GM19035 (cell line): ENCODE results near the gene WDR82.

Experiments used
- ATAC-seq: cut with Tn5 transposase; IDR thresholded peaks from one replicate; pipeline ENCODE4 v1.9.1; 2021; ENCODE audit not compliant: unreplicated experiment

WDR82 gene

DNA sequence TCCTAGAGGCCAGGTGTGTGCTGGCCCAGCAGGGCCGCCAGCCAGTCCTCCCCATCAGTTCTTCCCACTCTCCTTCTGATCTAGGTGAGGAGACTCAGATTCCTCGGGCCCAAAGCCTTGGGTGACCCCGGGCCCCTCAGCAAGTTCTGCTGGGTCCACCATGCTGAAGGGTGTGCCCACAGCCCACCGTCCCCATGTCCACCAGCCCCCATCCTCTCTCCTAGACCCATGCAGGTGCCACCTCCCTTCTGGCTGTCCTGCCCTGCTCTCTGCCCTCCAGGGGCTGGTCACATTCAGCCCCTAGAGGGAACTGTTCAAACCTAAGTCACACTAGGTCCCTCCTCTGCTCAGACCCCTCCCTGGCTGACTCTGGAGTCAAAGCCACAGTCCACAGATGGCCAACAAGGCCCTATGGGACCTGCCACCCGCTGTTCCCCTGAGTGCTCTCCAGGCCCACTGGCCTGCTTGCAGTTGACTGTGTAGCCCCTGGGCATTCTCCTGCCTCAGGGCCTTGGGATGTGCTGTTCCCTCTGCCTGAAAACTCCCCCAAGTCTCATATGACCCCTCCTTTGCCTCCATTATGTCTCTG is 52.1 kb downstream of the WDR82 start:
- ATAC-seq, result no peak

DNA sequence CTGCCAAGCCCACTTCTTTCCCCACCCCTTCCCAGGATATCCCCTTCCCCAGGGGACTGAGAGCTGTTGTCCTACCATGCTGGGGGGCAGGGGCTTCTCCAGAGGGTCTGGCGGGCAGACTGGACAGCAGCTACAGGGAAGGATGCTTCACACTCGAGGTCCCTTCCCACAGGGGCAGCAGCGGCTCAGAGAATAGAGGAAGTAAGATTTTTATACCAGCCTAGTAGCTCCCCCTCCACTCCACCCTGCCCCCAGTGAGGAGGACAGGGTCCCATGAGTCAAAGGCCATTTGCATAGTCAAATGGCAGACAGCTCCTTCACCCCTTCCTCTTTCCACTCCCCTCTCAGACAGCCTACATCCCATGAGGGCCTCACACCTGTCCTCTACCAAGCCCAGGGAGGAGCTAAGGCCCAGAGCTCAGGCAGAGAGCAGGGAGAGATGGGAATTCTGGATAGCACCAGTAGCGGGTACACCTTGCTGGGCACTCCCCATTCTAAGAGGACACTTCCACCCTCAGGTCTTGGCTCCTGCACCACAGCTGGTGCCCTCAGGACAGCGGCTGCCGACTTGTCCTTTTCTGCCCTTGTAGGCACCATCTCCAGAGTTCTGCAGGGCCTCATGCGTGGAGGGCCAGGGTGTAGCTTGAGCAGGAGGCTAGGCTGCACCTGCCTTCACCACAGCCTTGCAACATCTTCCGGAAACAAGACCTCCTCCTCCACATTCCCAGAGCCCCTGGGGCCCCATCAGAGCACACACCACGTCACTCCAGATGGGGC is 52.8 kb downstream of the WDR82 start, which contains the start of gene TLR9:
Gene TLR9 (minus strand): TSS at position 194 of the 777 bp plus-strand sequence. CDS start 116 bp downstream, at position 78.
- ATAC-seq, result peak; percentile 82

DNA sequence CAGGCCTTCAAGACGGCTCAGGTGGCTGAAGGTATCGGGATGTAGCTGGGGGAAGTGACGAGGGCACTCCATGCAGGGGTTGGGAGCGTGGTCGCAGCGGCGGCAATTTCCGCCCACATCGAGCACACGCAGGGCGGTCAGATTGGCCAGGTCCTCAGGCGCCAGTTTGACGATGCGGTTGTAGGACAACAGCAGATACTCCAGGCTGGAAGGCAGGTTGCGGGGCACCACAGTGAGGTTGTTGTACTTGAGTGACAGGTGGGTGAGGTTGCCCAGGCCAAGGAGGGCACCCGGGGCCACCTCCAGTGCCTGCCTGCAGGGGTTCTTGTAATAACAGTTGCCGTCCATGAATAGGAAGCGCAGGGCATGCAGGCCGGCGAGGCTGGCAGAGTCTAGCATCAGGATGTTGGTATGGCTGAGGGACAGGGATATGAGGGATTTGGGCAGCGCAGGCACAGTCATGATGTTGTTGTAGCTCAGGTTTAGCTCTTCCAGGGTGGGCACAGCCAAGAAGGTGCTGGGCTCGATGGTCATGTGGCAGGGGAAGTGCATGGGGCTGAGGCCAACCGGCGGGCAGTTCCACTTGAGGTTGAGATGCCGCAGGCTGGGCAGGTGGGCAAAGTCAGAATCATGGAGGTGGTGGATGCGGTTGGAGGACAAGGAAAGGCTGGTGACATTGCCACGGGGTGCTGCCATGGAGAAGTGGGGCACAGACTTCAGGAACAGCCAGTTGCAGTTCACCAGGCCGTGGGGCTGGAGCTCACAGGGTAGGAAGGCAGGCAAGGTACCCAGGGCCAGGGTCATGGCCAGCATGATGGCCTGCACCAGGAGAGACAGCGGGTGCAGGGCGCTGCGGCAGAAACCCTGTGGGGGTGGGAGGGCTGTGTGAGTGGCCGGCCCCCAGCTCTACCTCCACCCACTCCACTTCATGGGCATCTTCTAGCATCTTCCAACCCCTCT is 54.7 kb downstream of the WDR82 start:
- no peak for ATAC-seq

DNA sequence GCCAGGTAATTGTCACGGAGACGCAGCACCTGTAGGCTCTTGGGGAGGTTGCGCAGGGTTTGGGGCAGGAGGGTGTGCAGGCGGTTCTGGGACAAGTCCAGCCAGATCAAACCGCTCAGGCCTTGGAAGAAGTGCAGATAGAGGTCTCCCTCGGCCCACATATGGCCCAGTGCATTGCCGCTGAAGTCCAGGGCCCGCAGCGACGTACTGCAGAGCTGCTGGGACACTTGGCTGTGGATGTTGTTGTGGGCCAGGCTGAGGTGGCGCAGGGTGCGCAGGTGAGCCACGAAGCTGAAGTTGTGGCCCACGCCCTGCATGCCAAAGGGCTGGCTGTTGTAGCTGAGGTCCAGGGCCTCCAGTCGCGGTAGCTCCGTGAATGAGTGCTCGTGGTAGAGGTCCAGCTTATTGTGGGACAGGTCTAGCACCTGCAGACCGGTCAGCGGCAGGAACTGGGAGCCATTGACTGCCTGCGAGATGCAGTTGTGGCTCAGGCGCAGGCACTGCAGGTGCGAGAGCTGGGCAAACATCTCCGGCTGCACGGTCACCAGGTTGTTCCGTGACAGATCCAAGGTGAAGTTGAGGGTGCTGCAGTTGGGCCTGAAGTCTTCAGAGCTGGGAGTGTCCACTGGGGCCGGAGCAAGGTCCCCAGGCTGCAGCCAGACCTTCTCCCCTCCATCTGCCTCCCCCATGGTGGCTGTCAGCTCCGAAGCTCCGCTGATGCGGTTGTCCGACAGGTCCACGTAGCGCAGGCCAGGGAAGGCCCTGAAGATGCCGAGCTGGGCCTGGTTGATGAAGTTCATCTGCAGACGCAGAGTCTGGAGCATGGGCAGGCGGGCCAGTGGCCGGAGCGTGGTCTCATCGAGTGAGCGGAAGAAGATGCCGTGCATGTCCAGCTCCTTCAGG is 55.9 kb downstream of the WDR82 start:
- ATAC-seq, result no peak

DNA sequence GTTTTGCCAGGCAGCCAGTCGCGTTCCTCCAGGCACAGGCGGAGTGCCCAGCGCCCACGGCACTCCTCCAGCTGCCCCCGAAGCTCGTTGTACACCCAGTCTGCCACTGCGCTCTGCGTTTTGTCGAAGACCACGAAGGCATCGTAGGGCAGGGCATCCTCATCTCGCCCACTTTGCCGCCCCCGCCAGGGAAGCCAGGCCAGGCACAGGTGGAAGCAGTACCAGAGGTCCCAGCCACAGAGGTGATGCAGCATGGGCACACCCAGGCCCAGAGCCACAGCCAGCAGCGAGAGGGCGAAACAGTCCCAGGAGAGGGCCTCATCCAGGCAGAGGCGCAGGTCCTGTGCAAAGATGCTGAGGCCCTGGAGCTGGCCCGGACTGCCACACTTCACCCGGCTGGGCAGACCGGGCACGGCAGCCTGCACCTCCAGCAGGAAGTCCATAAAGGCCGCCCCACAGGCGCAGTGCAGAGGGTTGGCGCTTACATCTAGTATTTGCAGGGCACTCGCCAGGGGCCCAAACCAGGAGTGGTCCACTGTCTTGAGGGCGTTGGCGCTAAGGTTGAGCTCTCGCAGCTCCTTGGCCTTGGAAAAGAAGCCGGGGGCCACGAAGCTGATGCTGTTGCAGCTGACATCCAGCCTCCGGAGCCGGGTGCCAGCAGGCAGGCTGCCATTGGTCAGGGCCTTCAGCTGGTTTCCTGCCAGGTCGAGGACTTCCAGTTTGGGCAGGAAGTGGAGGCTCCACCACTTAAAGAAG is 56.7 kb downstream of the WDR82 start:
- no peak for ATAC-seq

DNA sequence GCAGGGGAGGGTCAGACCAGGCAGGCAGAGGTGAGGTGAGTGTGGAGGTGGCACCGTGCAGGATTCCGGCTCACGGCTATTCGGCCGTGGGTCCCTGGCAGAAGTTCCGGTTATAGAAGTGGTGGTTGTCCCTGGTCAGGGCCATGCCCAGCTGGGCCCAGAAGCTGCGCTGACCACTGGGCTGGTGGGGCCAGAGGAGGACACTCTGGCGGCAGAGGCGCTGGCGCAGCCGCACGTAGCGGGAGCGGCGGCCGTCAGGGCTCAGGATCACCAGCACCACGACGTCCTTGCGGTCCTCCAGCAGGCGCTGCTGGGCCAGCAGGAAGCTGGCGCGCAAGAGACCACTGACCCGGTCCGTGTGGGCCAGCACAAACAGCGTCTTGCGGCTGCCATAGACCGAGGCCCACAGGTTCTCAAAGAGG is 57.3 kb downstream of the WDR82 start:
- no peak for ATAC-seq

DNA sequence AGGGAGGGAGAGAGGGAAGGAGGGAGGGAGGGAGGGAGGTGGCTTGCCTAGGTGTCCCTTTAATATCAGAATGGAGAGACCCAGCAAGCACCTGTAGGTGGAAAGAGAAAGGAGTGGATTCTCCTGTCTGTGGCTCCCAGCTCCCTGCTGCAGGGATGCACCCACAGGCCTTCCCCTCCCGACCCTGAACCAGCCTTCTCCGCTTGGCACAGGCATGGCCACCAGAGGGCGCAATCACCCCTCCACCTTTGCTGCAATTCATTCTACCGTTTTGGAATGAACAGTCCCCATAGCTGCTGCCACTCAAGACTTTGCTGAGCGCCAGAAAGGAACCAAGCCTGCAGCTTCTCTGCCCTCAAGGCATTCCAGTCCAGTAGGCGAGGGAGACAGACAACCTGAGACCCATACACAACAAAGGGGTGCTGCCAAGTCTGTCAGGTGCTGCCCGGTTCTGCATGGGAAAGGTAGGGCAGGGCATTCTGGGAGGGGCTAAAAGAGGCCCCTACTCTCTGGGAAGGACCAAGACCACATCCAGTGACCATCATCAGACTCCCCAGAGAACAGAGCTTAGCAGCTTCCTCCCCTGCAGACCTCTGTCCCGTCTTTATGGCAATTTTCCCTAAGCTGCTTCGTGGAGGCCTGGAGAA is 57.9 kb downstream of the WDR82 start:
- peak; percentile 55 for ATAC-seq

DNA sequence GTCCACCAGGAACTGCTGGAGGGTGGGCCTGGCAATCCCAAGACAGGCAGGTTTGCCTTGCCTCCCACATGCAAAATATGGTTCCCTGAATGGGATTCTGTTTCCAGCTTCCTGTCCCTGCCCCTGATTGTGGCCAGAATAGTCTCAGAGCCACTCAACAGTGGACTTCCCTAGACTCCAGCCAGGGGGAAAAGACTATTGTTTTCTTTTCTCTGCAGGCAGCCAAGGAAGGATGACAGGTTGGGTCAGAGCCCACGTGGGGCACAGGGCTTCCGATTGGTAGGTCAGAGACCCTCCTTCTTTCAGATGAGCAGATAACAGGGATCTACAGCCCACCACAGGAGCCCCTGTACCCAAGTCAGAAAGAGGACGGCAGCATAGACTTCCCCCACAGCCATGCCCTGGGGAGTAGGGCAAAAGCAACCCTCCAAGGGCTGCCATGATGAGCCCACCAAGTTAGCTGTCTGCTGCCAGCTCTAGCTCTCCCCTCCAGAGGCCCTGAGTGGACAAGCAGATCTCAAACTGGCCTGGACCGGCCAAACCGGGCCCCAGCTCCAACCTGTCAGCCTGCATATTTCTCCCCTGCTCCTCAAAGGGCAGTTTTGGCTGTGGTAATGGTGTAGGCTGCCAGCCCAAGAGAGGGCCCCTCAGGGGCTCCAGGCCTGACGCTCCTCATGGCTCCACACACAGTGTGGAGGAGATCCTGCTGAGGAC is 59.4 kb downstream of the WDR82 start:
- ATAC-seq, result no peak

DNA sequence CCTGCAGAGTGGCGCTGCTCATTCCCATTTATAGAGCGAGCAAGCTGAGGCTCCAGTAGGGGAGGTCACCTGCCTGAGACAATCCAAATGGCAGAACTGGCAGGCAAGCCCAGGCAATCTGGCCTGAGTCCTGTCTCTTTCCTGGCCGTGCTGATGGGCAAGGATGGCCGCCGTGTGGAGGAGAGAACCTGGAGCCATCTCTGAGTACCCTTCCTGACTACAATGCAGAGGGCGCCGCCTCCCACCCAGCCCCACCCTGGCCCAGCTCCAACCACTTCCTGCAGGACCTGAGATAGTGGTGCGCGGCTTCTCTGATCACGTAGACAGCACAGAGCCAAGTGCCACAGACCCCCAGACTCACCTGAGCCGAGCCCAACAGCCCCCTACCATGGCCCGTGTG is 60.0 kb downstream of the WDR82 start:
- no peak for ATAC-seq

DNA sequence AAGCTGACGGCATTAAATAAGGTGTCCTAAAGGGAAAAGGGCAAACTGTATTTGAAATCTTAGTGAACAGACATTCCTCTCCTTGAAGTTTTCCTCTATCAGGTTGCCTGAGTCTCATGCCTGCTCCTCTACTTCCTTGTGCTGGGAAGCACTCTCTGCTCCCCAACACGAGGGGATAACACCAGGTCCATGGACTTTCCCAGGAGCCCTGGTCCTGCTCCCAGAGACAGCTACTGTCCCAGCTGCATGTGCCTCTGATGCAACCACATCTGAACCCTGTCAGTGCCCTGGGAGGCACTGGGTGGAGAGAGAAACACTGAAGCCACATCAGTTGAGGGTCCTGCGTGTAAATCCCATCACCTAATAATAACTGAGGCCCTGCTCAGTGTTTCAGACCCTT is 60.4 kb downstream of the WDR82 start:
- no peak for ATAC-seq

DNA sequence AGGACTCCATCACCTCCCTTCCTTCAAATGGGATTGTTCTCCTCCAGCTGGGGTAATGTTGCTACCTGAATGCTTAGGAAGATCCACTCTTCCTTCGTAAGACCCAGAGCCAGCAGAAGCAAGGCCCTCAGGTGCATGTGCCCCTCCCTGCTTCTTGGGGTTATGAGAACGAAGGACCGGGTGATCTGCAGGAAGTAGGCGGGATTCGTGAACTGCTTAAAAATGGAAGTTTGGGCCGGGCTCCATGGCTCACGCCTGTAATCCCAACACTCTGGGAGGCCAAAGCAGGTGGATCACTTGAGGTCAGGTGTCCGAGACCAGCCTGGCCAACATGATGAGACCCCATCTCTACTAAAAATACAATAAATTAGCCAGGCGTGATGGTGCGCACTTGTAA is 61.0 kb downstream of the WDR82 start:
- no peak for ATAC-seq

DNA sequence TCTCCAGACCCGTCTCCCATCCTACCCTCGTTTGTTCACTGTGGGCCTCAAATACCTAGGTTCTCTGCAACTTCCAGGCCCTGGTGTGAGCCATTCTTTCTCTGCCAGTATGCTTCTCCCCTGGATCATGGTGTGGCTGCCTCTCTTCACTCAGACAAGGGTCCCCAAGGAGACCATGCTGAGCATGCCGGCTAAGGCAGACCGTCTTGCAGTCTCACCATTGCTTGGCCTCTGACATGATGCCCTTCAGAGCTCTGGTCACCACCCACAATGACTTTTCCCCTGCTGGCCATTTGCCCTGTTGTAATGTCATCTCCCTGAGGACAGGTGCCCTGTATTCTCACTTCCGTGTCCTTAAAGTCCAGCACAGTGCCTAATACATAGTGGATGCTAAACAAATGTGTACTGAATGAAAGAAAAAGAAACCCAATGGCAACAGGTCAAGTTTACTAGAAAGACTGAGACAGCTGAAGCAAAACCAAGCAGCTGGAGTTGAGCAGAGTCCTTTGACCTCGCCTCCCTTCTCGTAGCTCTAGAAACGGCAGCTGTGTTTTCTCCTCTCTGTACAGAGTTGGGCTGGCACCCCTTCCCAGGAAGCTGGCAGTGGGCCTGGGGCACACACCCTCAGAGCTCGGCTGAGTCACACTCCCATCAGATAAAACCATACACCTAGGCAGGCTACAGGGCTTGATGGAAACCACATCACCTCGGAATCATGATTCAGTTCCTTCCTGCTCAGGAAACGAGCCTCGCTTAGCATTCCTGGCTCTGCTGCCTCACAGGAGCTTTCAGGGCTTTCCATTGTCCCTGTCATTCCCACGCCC is 61.7 kb downstream of the WDR82 start:
- ATAC-seq, result no peak

DNA sequence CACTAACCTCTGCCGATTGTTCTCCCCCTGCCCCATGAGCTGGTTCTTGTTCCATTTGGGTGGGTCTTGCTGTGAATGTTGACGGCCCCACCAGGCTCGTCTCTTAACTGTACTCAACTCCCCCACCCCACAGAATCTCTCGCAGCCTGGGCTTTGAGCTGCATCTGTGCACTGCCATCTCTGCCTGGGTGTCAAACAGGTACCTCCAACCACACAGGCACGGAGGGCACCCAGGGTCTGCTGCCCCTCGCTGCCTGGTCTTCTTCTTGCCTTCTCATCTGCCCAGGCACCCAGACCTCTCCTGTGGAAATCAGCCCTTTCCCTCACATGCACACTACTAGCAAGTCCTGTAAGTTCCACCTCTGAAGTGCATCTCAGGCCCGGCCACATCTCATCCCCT is 63.1 kb downstream of the WDR82 start:
- no peak for ATAC-seq

DNA sequence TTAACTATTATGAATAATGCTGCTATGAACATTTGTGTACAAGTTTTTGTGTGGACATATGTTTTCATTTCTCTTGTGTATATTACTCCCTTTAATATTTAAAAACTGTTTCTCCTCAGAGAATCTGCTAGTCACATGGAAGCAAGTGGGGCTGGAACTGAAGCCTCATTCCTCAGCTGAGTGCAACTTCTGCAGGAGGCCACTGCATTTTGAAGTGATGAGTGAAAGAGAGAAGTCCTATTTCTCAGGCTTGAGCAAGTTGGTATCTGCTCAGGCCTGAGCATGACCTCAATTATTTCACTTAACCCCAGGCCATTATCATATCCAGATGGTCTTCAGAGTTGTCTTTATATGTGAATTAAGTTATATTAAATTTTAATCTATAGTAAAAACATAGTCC is 64.5 kb downstream of the WDR82 start:
- no peak for ATAC-seq

DNA sequence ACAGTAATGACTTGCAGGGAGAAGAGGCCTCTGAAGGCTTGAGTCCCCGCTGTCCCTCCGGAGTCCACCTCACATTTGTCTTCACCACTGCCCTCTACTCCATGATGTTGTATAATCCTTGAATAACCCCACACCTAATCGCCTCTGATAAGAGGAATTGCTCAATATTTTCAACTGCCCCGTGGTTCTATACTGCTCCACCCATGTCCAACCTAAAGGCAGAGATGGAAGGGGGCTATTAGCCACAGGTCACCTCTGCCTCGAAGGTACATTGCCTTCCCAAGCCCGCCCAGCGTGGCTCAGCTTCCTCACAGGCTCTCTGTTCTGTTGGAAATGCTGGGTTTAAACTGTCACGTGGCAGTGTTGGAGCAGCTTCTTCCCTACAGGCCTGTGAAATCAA is 65.4 kb downstream of the WDR82 start:
- ATAC-seq, result no peak

DNA sequence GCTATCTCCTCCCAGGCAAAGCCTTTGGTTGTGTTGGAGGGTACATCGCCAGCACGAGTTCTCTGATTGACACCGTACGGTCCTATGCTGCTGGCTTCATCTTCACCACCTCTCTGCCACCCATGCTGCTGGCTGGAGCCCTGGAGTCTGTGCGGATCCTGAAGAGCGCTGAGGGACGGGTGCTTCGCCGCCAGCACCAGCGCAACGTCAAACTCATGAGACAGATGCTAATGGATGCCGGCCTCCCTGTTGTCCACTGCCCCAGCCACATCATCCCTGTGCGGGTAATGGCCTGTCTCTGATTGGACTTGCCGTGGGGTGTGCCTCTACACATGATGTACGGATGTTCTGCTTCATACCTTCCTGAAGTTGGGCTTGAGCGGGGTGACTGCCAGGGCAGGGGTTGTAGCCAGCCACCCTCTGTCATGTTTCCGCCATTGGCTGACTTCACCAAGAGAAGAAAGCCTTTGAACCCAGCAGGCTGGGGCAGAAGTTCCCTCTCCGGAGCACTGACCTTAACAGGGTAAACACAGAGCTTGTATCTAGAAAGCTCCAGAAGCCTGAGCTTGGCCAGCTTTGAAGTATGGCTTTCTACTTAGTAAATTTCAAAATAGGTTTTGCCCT is 67.1 kb downstream of the WDR82 start:
- no peak for ATAC-seq

DNA sequence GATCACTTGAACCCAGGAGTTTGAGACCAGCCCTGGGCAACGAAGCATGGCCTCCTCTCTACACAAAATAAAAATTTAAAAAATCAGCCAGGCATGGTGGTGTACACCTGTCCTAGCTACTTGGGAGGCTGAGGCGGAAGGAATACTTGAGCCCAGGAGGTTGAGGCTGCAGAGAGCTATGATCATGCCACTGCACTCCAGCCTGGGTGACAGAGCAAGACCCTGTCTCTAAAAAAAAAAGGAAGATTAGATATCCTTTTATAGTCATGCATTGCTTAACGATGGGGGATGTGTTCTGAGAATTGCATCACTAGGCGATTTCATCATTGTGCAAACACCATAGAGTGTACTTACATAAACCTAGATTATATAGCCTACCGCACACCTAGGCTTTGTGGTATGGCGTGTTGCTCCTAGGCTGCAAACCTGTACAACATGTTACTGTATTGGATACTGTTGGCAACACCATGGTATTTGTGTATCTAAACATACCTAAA is 67.9 kb downstream of the WDR82 start:
- no peak for ATAC-seq
